GM19351 (cell line): Measurements from ENCODE around the gene A1BG.
"Not testable (repeated sequence)": the region's sequence is repeated elsewhere in the genome, so short reads cannot be mapped to it uniquely, and the experiment has no call there.

ENCODE experiments used
- ATAC-seq: cut with Tn5 transposase; IDR thresholded peaks from one replicate; pipeline ENCODE4 v1.9.1; 2021; ENCODE audit warnings: mild to moderate bottlenecking, moderate library complexity; ENCODE audit not compliant: unreplicated experiment

Gene A1BG

GRCh38 chr19:58386576-58387337, 33.5 kb upstream of the A1BG start, which contains the start of gene RPS5:
Gene RPS5 (plus strand): TSS chr19:58387269. CDS start chr19:58388138, 869 bp downstream.
- peak; percentile 79 for ATAC-seq

- ATAC-seq: peak; percentile 2
Observed at GRCh38 chr19:58385891-58386575, 32.7 kb upstream of the A1BG start.

- no peak for ATAC-seq
Observed at GRCh38 chr19:58385313-58385890, 32.1 kb upstream of the A1BG start.

GRCh38 chr19:58382997-58383603, 29.8 kb upstream of the A1BG start:
- ATAC-seq: no peak

GRCh38 chr19:58381460-58382212, 28.3 kb upstream of the A1BG start:
- ATAC-seq: no peak

- ATAC-seq: peak; percentile 84
Observed at GRCh38 chr19:58380662-58381459, 27.6 kb upstream of the A1BG start, which contains the start of gene ZNF837. Gene ZNF837 (minus strand): TSS chr19:58381030. CDS start chr19:58369332, 11,698 bp downstream.

- ATAC-seq: no peak
Observed at GRCh38 chr19:58380037-58380661, 26.9 kb upstream of the A1BG start.

GRCh38 chr19:58379246-58379645, 26.0 kb upstream of the A1BG start:
- ATAC-seq: no peak

GRCh38 chr19:58376724-58377123, 23.4 kb upstream of the A1BG start:
- ATAC-seq: not testable (repeated sequence)

- no peak for ATAC-seq
Observed at GRCh38 chr19:58374200-58374599, 20.9 kb upstream of the A1BG start.

GRCh38 chr19:58372311-58373133, 19.2 kb upstream of the A1BG start:
- no peak for ATAC-seq

- no peak for ATAC-seq
Observed at GRCh38 chr19:58368561-58369360, 15.5 kb upstream of the A1BG start.

GRCh38 chr19:58367698-58368454, 14.6 kb upstream of the A1BG start:
- no peak for ATAC-seq

GRCh38 chr19:58366585-58367430, 13.5 kb upstream of the A1BG start:
- no peak for ATAC-seq

- no peak for ATAC-seq
Observed at GRCh38 chr19:58364146-58364545, 10.9 kb upstream of the A1BG start.
